HCT116 (cell line): ENCODE measurements around the gene ACAD9. TPM values are rescaled to one million over a fixed set of nuclear protein-coding genes. Genes with fewer than 3 reads are reported as not detected.

ENCODE experiments used
- ATAC-seq: fragments of 200-7000 bp; cut with Tn5 transposase; 2 replicates; pipeline ENCODE4 v1.9.1; 2020; ENCODE audit warnings: mild to moderate bottlenecking, moderate library complexity
- BruUV-seq: library from RNA; stranded (reverse); fragments of 400-500 nt; replicated peaks from 2 replicates; lab custom pipeline; 2021; lab: Mats Ljungman, UMichigan
- CTCF ChIA-PET: fragments of 300-600 bp; sonication (Branson Sonifier 250); formaldehyde crosslinking; loops from one replicate; lab custom pipeline; 2021; ENCODE audit warnings: antibody characterized with exemption; lab: Charles Lee
- POLR2A ChIA-PET: fragments of 300-600, 350-600 bp; sonication (Branson Sonifier 250); formaldehyde crosslinking; loops from one replicate; lab custom pipeline; 2021; ENCODE audit warnings: antibody characterized with exemption; lab: Charles Lee
- RAD21 ChIA-PET, 2 experiments: fragments of 300-600 bp; sonication (Branson Sonifier 250); formaldehyde crosslinking; loops; one replicate each; lab custom pipeline; 2023; ENCODE audit warnings: low total read pairs in 2 of 2; ENCODE audit not compliant: uncharacterized antibody in 2 of 2, unreplicated experiment in 2 of 2, low non-redundant PET in 1 of 2; lab: Charles Lee
- DNase-seq: peaks from one replicate; pipeline ENCODE4 v3.0.0-alpha.2; 2010; ENCODE audit warnings: low read depth, low spot score
- H2AFZ ChIP-seq: fragments of 200-600 bp; shearing (Covaris generic), sonication (generic); 2 replicates; pipeline ENCODE4 v1.6.1; 2017; ENCODE audit warnings: low read depth, mixed run types, mixed read lengths, antibody characterized with exemption, low read length; ENCODE audit not compliant: poor library complexity, severe bottlenecking
- H3K27ac ChIP-seq: 2 replicates; pipeline ENCODE4 v1.5.1; 2012; ENCODE audit warnings: low read depth, low read length
- H3K27me3 ChIP-seq: fragments of 200-600 bp; sonication (generic); 2 replicates; pipeline ENCODE4 v1.6.1; 2016; ENCODE audit warnings: mixed run types, low read length, mixed read lengths; ENCODE audit not compliant: insufficient read depth
- H3K36me3 ChIP-seq, 2 experiments: fragments of 200-500 bp in 1 of 2; fragments of 200-600 bp in 1 of 2; sonication (Bioruptor generic) in 1 of 2; sonication (generic) in 1 of 2; 2 replicates each; pipeline versions ENCODE4 v1.5.1 to v1.6.1; 2014 to 2016; ENCODE audit warnings: low read length in 2 of 2, inconsistent platforms in 1 of 2, mixed read lengths in 1 of 2, mixed run types in 1 of 2; ENCODE audit not compliant: insufficient read depth in 2 of 2, control insufficient read depth in 1 of 2
- H3K4me1 ChIP-seq, 2 experiments: fragments of 200-600 bp in 1 of 2; sonication (generic) in 1 of 2; 2 replicates each; pipeline versions ENCODE4 v1.5.1 to v1.6.1; 2012 to 2017; ENCODE audit warnings: low read length in 2 of 2, inconsistent platforms in 1 of 2, mild to moderate bottlenecking in 1 of 2, mixed read lengths in 1 of 2, mixed run types in 1 of 2, moderate library complexity in 1 of 2; ENCODE audit not compliant: insufficient read depth in 2 of 2, control insufficient read depth in 1 of 2
- H3K4me2 ChIP-seq: fragments of 200-600 bp; sonication (generic); 2 replicates; pipeline ENCODE4 v1.6.1; 2017; ENCODE audit warnings: mixed run types, low read length, mixed read lengths
- H3K4me3 ChIP-seq, 2 experiments: fragments of 200-600 bp in 1 of 2; sonication (generic) in 1 of 2; replicated peaks in 1 of 2; 2 replicates each; pipeline ENCODE4 v1.5.1; 2011 to 2016; ENCODE audit warnings: low read length in 2 of 2, control low read depth in 1 of 2, low read depth in 1 of 2, mild to moderate bottlenecking in 1 of 2, mixed read lengths in 1 of 2, mixed run types in 1 of 2
- H3K79me2 ChIP-seq: fragments of 200-600 bp; sonication (generic); 2 replicates; pipeline ENCODE4 v1.6.1; 2017; ENCODE audit warnings: mild to moderate bottlenecking, mixed run types, low read length, moderate library complexity, mixed read lengths; ENCODE audit not compliant: insufficient read depth
- H3K9ac ChIP-seq: fragments of 200-600 bp; sonication (generic); 2 replicates; pipeline ENCODE4 v1.6.1; 2016; ENCODE audit warnings: low read length, mixed read lengths
- H3K9me2 ChIP-seq: fragments of 200-600 bp; sonication (generic), shearing (Covaris generic); 2 replicates; pipeline ENCODE4 v1.6.1; 2017; ENCODE audit warnings: mixed run types, mild to moderate bottlenecking, moderate library complexity; ENCODE audit not compliant: insufficient read depth
- H3K9me3 ChIP-seq, 2 experiments: fragments of 200-500 bp in 1 of 2; fragments of 200-600 bp in 1 of 2; sonication (Bioruptor generic) in 1 of 2; sonication (generic) in 1 of 2; 2 replicates each; pipeline ENCODE4 v1.6.1; 2014 to 2017; ENCODE audit warnings: low read length in 2 of 2, mixed read lengths in 2 of 2, inconsistent platforms in 1 of 2, low read depth in 1 of 2, mild to moderate bottlenecking in 1 of 2, mixed run types in 1 of 2, moderate library complexity in 1 of 2; ENCODE audit not compliant: control insufficient read depth in 1 of 2, insufficient read depth in 1 of 2
- H4K20me1 ChIP-seq: fragments of 200-600 bp; sonication (generic), shearing (Covaris generic); 2 replicates; pipeline ENCODE4 v1.6.1; 2017; ENCODE audit warnings: mixed run types, mild to moderate bottlenecking, moderate library complexity; ENCODE audit not compliant: insufficient read depth
- CBX3 ChIP-seq: IDR thresholded peaks from 2 replicates; pipeline ENCODE4 v1.6.1; 2012; ENCODE audit warnings: low read depth
- CEBPB ChIP-seq: IDR thresholded peaks from 2 replicates; pipeline ENCODE4 v1.6.1; 2012; ENCODE audit warnings: low read depth
- CTCF ChIP-seq, 3 experiments: fragments of 200-600 bp in 1 of 3; sonication (generic) in 1 of 3; IDR thresholded peaks in 2 of 3; conservative IDR thresholded peaks in 1 of 3; 2 replicates each; pipeline ENCODE4 v1.5.1; 2012 to 2017; ENCODE audit warnings: low read depth in 2 of 3, low read length in 2 of 3, antibody characterized with exemption in 1 of 3, borderline replicate concordance in 1 of 3, control low read depth in 1 of 3, mild to moderate bottlenecking in 1 of 3, mixed read lengths in 1 of 3, mixed run types in 1 of 3, moderate library complexity in 1 of 3; ENCODE audit not compliant: insufficient read depth in 1 of 3
- EGR1 ChIP-seq: IDR thresholded peaks from 2 replicates; pipeline ENCODE4 v1.6.1; 2012; ENCODE audit warnings: low read depth
- ELF1 ChIP-seq: IDR thresholded peaks from 2 replicates; pipeline ENCODE4 v1.6.1; 2012; ENCODE audit warnings: low read depth, borderline replicate concordance
- EZH2 ChIP-seq: fragments of 200-600 bp; sonication (generic); IDR thresholded peaks from 2 replicates; pipeline ENCODE4 v1.6.1; 2017; ENCODE audit warnings: antibody characterized with exemption, mixed run types
- FOSL1 ChIP-seq: IDR thresholded peaks from 2 replicates; pipeline ENCODE4 v1.6.1; 2012; ENCODE audit warnings: low read depth
- JUND ChIP-seq: IDR thresholded peaks from 2 replicates; pipeline ENCODE4 v1.6.1; 2012
- POLR2AphosphoS5 ChIP-seq: IDR thresholded peaks from 2 replicates; pipeline ENCODE4 v1.6.1; 2011; ENCODE audit warnings: mild to moderate bottlenecking, low read depth, low read length, moderate library complexity
- RAD21 ChIP-seq: IDR thresholded peaks from 2 replicates; pipeline ENCODE4 v1.6.1; 2012; ENCODE audit warnings: low read depth, mild to moderate bottlenecking
- SP1 ChIP-seq: IDR thresholded peaks from 2 replicates; pipeline ENCODE4 v1.6.1; 2012; ENCODE audit warnings: low read depth
- SRF ChIP-seq: IDR thresholded peaks from 2 replicates; pipeline ENCODE4 v1.6.1; 2012; ENCODE audit warnings: low read depth
- TCF7L2 ChIP-seq: IDR thresholded peaks from 2 replicates; pipeline ENCODE4 v1.7.0; 2011; ENCODE audit warnings: borderline replicate concordance, inconsistent platforms; ENCODE audit not compliant: insufficient read depth, insufficient read length; ENCODE audit errors: extremely low read depth
- YY1 ChIP-seq: IDR thresholded peaks from 2 replicates; pipeline ENCODE4 v1.6.1; 2011; ENCODE audit warnings: low read length, low read depth, moderate library complexity, mild to moderate bottlenecking; ENCODE audit not compliant: insufficient replicate concordance; ENCODE audit errors: extremely low read depth
- ZFX ChIP-seq: fragments of 450-650 bp; IDR thresholded peaks from 2 replicates; pipeline ENCODE4 v1.6.1; 2017
- ZNF274 ChIP-seq: fragments of 200-500 bp; sonication (Bioruptor generic); IDR thresholded peaks from 2 replicates; pipeline ENCODE4 v1.6.1; 2014; ENCODE audit warnings: mild to moderate bottlenecking, low read depth, low read length, inconsistent platforms
- intact Hi-C: fragments of 100-400 bp; cut with micrococcal nuclease; formaldehyde crosslinking; loops from 2 replicates; pipeline ENCODE4 v1.10.0; 2022
- total RNA-seq: library from RNA; stranded (reverse); gene quantifications from one replicate; pipeline ENCODE4 v1.2.1, GENCODE V29; 2021; ENCODE audit not compliant: unreplicated experiment

Gene ACAD9
- total RNA-seq, 1 experiment from 2014 or later, result 55.8 TPM

- DNase-seq (no peak), ATAC-seq (no peak)
- Histone ChIP-seq H3K27me3 (no peaks in the 10 kb centered on the region), H3K36me3 (peaks cover 34 to 57% of the 10 kb centered on the region in 2 experiments), H2AFZ (no peak overlapping the region), H3K9me3 (no peaks in the 10 kb centered on the region), H3K4me3 (no peak overlapping the region), H3K9ac (no peak overlapping the region), H3K4me2 (no peak overlapping the region), H4K20me1 (no peaks in the 10 kb centered on the region), H3K4me1 (no peaks in the 10 kb centered on the region), H3K27ac (no peak overlapping the region), H3K79me2 (no peaks in the 10 kb centered on the region)
- ChIA-PET RAD21 (no interaction called here), POLR2A (no interaction called here)
- no TSS peak for BruUV-seq
- TF ChIP-seq ZFX (no peak), CEBPB (no peak), POLR2AphosphoS5 (no peak), JUND (no peak), RAD21 (no peak), EGR1 (no peak), YY1 (no peak), SP1 (no peak)
- TF ChIP-seq, all 23 proteins: peak for 0
- intact Hi-C loops, result no loop called here
- CTCF ChIA-PET, result no interaction called here
- no peaks in the 10 kb centered on the region for H3K9me2 ChIP-seq
These were observed 26.8 kb downstream of the ACAD9 start for GRCh38 chr3:128906031-128906803.

DNA sequence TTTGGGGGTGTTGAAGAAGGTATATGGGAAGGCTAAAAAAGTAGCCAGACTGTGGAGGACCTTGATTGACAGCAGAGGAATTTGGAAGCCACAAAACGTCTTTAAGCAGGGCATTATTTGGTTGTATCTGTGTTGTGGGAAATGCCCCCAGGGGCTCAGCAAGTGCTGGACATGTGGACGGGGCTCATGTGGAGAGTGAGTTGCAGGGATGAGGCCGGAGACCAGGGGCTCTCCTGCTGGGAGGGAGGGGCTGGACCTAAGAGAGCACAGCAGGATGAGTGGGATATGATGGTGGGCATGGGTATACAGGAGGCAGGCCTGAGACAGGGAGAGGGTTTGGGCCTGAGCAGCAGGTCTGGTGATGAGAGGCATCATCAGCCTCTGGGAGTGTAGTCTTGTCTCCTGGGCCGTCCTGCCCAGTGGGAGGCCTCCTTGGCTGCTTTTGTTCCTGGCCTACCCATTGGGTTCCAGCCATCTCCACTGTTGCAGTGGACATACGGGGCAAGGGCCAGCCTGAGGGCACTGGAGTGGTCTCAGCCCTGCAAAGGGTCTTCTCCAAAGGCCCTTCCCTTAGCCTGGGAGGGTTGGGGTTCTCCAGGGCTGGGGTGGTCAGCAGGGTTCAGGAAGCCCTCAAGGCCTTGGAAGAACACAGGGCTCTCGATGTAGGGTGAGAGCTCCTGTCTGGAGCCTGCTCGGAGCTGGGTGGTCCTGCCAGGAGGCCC, 27.5 kb downstream of the ACAD9 start:
- Histone ChIP-seq H3K9me2 (no peaks in the 10 kb centered on the region), H3K36me3 (peaks cover 33 to 55% of the 10 kb centered on the region in 2 experiments), H2AFZ (no peak overlapping the region), H3K4me1 (no peaks in the 10 kb centered on the region), H3K27ac (no peak overlapping the region), H3K79me2 (no peaks in the 10 kb centered on the region), H3K9me3 (no peaks in the 10 kb centered on the region), H3K9ac (no peak overlapping the region), H3K4me2 (no peak overlapping the region), H3K4me3 (no peak overlapping the region), H3K27me3 (no peaks in the 10 kb centered on the region), H4K20me1 (no peaks in the 10 kb centered on the region)
- RAD21 ChIA-PET, result no interaction called here
- intact Hi-C loops, result no loop called here
- POLR2A ChIA-PET, result no interaction called here
- no TSS peak for BruUV-seq
- DNase-seq (no peak), ATAC-seq (no peak)
- CTCF ChIA-PET, result no interaction called here
- no peak for TF ChIP-seq JUND
- TF ChIP-seq CBX3, result no peak
- TF ChIP-seq CEBPB, result no peak
- TF ChIP-seq SRF, result no peak
- no peak for TF ChIP-seq EZH2
- TF ChIP-seq SP1, result no peak
- no peak for TF ChIP-seq ZNF274
- no peak for TF ChIP-seq TCF7L2
- TF ChIP-seq CTCF (IDR thresholded peaks at IDR 0.05 in 2 of 3, conservative IDR thresholded peaks at IDR 0.05 in 1 of 3; ENCODE audit: borderline replicate concordance in 1 of 3, insufficient read depth in 1 of 3, low read depth in 2 of 3, low read length in 2 of 3), result no peak
- TF ChIP-seq ELF1, result no peak
- TF ChIP-seq FOSL1, result no peak
